CD4-positive, alpha-beta T cell treated with Interleukin-2 at 100 ng/mL for 4 hours (primary cell): ENCODE data around the gene OBP2A.

ENCODE experiments used
- DNase-seq: peaks from one replicate; pipeline ENCODE4 v3.0.0-alpha.2; 2020; ENCODE audit warnings: low spot score

Gene OBP2A

GRCh38 chr9:135579889-135580660, 34.1 kb downstream of the OBP2A start:
- no peak for DNase-seq

GRCh38 chr9:135580664-135581380, 34.9 kb downstream of the OBP2A start:
- DNase-seq = no peak

- no peak for DNase-seq
These were observed 35.9 kb downstream of the OBP2A start for GRCh38 chr9:135581636-135582426.

GRCh38 chr9:135582541-135582940, 36.6 kb downstream of the OBP2A start:
- no peak for DNase-seq

GRCh38 chr9:135582966-135583687, 37.2 kb downstream of the OBP2A start:
- DNase-seq = no peak

- no peak for DNase-seq
These were observed 37.7 kb downstream of the OBP2A start for GRCh38 chr9:135583688-135584011.

GRCh38 chr9:135584371-135584770, 38.4 kb downstream of the OBP2A start:
- DNase-seq = no peak

GRCh38 chr9:135584934-135585333, 39.0 kb downstream of the OBP2A start:
- DNase-seq = no peak

- no peak for DNase-seq
These were observed 40.7 kb downstream of the OBP2A start for GRCh38 chr9:135586601-135587109.

GRCh38 chr9:135587658-135588057, 41.7 kb downstream of the OBP2A start:
- no peak for DNase-seq

GRCh38 chr9:135588371-135588770, 42.4 kb downstream of the OBP2A start:
- DNase-seq = no peak

GRCh38 chr9:135588886-135589595, 43.1 kb downstream of the OBP2A start:
- no peak for DNase-seq

- DNase-seq = no peak
These were observed 43.9 kb downstream of the OBP2A start for GRCh38 chr9:135589596-135590485.

- DNase-seq = no peak
These were observed 44.7 kb downstream of the OBP2A start for GRCh38 chr9:135590486-135591079.

- no peak for DNase-seq
These were observed 45.8 kb downstream of the OBP2A start for GRCh38 chr9:135591506-135592330.

- DNase-seq = no peak
These were observed 46.3 kb downstream of the OBP2A start for GRCh38 chr9:135592331-135592590.

- DNase-seq = no peak
These were observed 46.7 kb downstream of the OBP2A start for GRCh38 chr9:135592625-135593024.

- no peak for DNase-seq
These were observed 50.3 kb downstream of the OBP2A start for GRCh38 chr9:135596211-135596610.
